HL-60 (cell line): ENCODE results near the gene TADA2B.
A peak's percentile ranks its signal among the peaks of the same experiment; 100 is the strongest.

ENCODE experiments used
- DNase-seq, 2 experiments: peaks; one replicate each; pipeline ENCODE4 v3.0.0-alpha.2; 2010 to 2020; ENCODE audit warnings: low read depth in 1 of 2, low spot score in 1 of 2
- H3K27ac ChIP-seq: fragments of 250-450 bp; sonication (Bioruptor Pico); replicated peaks from 2 replicates; pipeline ENCODE4 v1.5.1; 2020; ENCODE audit warnings: mild to moderate bottlenecking, moderate library complexity
- H3K27me3 ChIP-seq: fragments of 250-450 bp; sonication (Bioruptor Pico); 2 replicates; pipeline ENCODE4 v1.5.1; 2021; ENCODE audit warnings: mild to moderate bottlenecking, moderate library complexity; ENCODE audit not compliant: insufficient read depth, poor library complexity, severe bottlenecking
- H3K4me3 ChIP-seq: replicated peaks from 2 replicates; pipeline ENCODE4 v1.5.1; 2011; ENCODE audit warnings: mild to moderate bottlenecking, control low read depth, low read length; ENCODE audit not compliant: insufficient read depth
- GABPA ChIP-seq: IDR thresholded peaks from 2 replicates; pipeline ENCODE4 v1.6.1; 2012; ENCODE audit warnings: low read depth
- POLR2AphosphoS5 ChIP-seq: IDR thresholded peaks from 2 replicates; pipeline ENCODE4 v1.6.1; 2012; ENCODE audit warnings: low read depth
- SPI1 ChIP-seq: IDR thresholded peaks from 2 replicates; pipeline ENCODE4 v1.6.1; 2012; ENCODE audit warnings: low read depth, mild to moderate bottlenecking, borderline replicate concordance
- TF ChIP-seq, protein P1 (sequence below): IDR thresholded peaks from 2 replicates; pipeline ENCODE4 v1.6.1; 2012; ENCODE audit warnings: low read depth; ENCODE audit not compliant: insufficient replicate concordance
- TF ChIP-seq, protein P2 (sequence below): IDR thresholded peaks from one replicate; pipeline ENCODE4 v1.5.1; 2011; ENCODE audit warnings: low read length, control low read depth, inconsistent platforms; ENCODE audit not compliant: insufficient read depth

Gene TADA2B

DNA sequence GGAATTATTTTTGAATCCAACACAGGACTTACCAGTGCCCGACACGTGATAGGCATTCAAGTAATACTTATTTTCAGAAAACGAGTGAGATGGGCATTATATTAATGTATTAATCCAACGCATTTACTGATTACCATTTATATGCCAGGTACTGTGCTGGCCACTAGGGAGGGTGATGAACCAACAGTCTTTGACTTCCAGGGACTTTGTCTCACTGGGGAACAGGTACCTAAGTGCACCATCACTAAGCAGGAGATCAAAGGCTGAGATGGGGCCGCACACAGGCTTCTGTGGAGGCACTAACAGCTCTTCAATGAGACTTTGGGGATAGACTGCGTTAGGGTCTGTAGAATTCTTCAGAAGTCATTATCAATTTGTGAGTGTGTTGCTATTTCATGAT, 5.7 kb upstream of the TADA2B start:
- TF ChIP-seq, protein P1, sequence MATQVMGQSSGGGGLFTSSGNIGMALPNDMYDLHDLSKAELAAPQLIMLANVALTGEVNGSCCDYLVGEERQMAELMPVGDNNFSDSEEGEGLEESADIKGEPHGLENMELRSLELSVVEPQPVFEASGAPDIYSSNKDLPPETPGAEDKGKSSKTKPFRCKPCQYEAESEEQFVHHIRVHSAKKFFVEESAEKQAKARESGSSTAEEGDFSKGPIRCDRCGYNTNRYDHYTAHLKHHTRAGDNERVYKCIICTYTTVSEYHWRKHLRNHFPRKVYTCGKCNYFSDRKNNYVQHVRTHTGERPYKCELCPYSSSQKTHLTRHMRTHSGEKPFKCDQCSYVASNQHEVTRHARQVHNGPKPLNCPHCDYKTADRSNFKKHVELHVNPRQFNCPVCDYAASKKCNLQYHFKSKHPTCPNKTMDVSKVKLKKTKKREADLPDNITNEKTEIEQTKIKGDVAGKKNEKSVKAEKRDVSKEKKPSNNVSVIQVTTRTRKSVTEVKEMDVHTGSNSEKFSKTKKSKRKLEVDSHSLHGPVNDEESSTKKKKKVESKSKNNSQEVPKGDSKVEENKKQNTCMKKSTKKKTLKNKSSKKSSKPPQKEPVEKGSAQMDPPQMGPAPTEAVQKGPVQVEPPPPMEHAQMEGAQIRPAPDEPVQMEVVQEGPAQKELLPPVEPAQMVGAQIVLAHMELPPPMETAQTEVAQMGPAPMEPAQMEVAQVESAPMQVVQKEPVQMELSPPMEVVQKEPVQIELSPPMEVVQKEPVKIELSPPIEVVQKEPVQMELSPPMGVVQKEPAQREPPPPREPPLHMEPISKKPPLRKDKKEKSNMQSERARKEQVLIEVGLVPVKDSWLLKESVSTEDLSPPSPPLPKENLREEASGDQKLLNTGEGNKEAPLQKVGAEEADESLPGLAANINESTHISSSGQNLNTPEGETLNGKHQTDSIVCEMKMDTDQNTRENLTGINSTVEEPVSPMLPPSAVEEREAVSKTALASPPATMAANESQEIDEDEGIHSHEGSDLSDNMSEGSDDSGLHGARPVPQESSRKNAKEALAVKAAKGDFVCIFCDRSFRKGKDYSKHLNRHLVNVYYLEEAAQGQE = no peak
- TF ChIP-seq SPI1 (no peak), GABPA (no peak), POLR2AphosphoS5 (no peak)
- TF ChIP-seq, protein P2, sequence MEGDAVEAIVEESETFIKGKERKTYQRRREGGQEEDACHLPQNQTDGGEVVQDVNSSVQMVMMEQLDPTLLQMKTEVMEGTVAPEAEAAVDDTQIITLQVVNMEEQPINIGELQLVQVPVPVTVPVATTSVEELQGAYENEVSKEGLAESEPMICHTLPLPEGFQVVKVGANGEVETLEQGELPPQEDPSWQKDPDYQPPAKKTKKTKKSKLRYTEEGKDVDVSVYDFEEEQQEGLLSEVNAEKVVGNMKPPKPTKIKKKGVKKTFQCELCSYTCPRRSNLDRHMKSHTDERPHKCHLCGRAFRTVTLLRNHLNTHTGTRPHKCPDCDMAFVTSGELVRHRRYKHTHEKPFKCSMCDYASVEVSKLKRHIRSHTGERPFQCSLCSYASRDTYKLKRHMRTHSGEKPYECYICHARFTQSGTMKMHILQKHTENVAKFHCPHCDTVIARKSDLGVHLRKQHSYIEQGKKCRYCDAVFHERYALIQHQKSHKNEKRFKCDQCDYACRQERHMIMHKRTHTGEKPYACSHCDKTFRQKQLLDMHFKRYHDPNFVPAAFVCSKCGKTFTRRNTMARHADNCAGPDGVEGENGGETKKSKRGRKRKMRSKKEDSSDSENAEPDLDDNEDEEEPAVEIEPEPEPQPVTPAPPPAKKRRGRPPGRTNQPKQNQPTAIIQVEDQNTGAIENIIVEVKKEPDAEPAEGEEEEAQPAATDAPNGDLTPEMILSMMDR = no peak
- H3K4me3 ChIP-seq = no peak overlapping the region
- no peak for DNase-seq
- no peak overlapping the region for H3K27ac ChIP-seq
- H3K27me3 ChIP-seq = no peaks in the 10 kb centered on the region

DNA sequence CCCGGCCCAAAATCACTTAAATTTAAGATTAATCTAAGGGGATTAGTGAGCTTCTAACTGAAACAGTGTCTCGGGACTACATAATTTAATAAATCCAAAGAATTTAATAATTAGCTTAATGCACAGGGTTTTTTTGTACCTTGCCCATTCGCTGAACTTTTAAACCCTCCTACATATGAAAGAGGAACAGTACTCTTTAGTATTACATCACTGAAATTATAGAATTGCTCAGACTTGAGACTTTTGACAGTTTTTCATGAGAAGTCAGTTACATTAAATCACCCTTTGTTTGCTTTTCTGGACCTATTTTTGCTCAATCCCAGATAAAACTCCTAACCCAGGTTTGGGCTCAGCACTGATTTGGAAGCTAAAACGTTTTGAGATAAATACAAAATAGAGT, 2.4 kb upstream of the TADA2B start:
- TF ChIP-seq SPI1 = peak; percentile 53
- TF ChIP-seq, protein P1 = no peak
- DNase-seq = no peak

DNA sequence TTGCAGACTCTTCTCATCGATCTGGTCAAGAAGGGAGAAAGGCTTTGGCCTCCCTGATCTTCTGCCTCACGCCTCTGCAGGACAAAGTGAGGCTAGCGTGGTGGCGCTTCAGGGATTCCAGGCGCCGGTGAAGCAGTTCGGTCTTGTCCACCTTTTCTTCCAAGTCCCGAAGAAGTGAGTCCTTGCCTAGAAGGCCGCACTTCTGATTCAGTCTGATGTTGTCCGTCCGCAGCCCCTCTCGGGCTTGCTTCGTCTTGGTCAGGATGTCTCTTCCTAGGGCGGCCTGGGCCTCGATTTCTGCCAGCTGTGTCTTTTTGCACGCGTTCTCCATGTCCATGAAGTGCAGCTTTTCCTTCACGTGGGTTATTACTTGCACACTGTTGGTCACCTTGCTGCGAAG, 1.9 kb upstream of the TADA2B start:
- TF ChIP-seq, protein P2 = no peak
- no peak for TF ChIP-seq GABPA
- no peak for TF ChIP-seq POLR2AphosphoS5
- TF ChIP-seq, protein P1 = no peak
- no peak for TF ChIP-seq SPI1
- H3K27me3 ChIP-seq = no peaks in the 10 kb centered on the region
- DNase-seq = no peak
- no peak overlapping the region for H3K4me3 ChIP-seq
- no peak overlapping the region for H3K27ac ChIP-seq

More for the DNA sequence above, 2.4 kb upstream of the TADA2B start:
- H3K4me3 ChIP-seq = no peak overlapping the region
- no peaks in the 10 kb centered on the region for H3K27me3 ChIP-seq
- no peak overlapping the region for H3K27ac ChIP-seq
